H9 (cell line): ENCODE results near the gene FAM136A. TPM values are rescaled to one million over a fixed set of nuclear protein-coding genes. Genes with fewer than 3 reads are reported as not detected.

ENCODE experiments used
- DNase-seq: peaks from one replicate; pipeline ENCODE4 v3.0.0-alpha.2; 2017
- H2AFZ ChIP-seq: one replicate; pipeline ENCODE4 v1.6.1; 2013; ENCODE audit warnings: mild to moderate bottlenecking, low read length, control low read depth, moderate library complexity
- H2AK5ac ChIP-seq: 2 replicates; pipeline ENCODE4 v1.6.1; 2013; ENCODE audit warnings: low read length, control low read depth, mixed read lengths; ENCODE audit not compliant: insufficient read length
- H2BK120ac ChIP-seq: one replicate; pipeline ENCODE4 v1.6.1; 2013; ENCODE audit warnings: low read depth, mild to moderate bottlenecking, low read length, control low read depth, inconsistent platforms; ENCODE audit not compliant: poor library complexity, severe bottlenecking
- H2BK12ac ChIP-seq: 2 replicates; pipeline ENCODE4 v1.6.1; 2013; ENCODE audit warnings: low read length, control low read depth, mixed read lengths, low read depth; ENCODE audit not compliant: insufficient read length
- H2BK15ac ChIP-seq: 2 replicates; pipeline ENCODE4 v1.6.1; 2013; ENCODE audit warnings: low read depth, low read length, control low read depth
- H2BK20ac ChIP-seq: one replicate; pipeline ENCODE4 v1.6.1; 2013; ENCODE audit warnings: low read depth, mild to moderate bottlenecking, low read length, control low read depth, inconsistent platforms; ENCODE audit not compliant: poor library complexity, severe bottlenecking
- H2BK5ac ChIP-seq: 2 replicates; pipeline ENCODE4 v1.6.1; 2013; ENCODE audit warnings: low read length, control low read depth, mixed read lengths; ENCODE audit not compliant: insufficient read length
- H3K14ac ChIP-seq: 2 replicates; pipeline ENCODE4 v1.6.1; 2013; ENCODE audit warnings: low read length, control low read depth; ENCODE audit not compliant: insufficient read depth
- H3K18ac ChIP-seq: 2 replicates; pipeline ENCODE4 v1.6.1; 2013; ENCODE audit warnings: low read depth, mild to moderate bottlenecking, mixed read lengths, low read length, control low read depth; ENCODE audit not compliant: insufficient read length
- H3K23ac ChIP-seq: 2 replicates; pipeline ENCODE4 v1.6.1; 2013; ENCODE audit warnings: low read length, control low read depth, mixed read lengths, low read depth; ENCODE audit not compliant: insufficient read length
- H3K23me2 ChIP-seq: 2 replicates; pipeline ENCODE4 v1.6.1; 2013; ENCODE audit warnings: low read depth, mild to moderate bottlenecking, mixed read lengths, low read length, control low read depth; ENCODE audit not compliant: insufficient read length, poor library complexity, severe bottlenecking
- H3K27ac ChIP-seq: 2 replicates; pipeline ENCODE4 v1.5.1; 2013; ENCODE audit warnings: low read length, control low read depth, mixed read lengths, low read depth; ENCODE audit not compliant: insufficient read length
- H3K27me3 ChIP-seq: 2 replicates; pipeline ENCODE4 v1.6.1; 2013; ENCODE audit warnings: low read length, control low read depth, inconsistent platforms; ENCODE audit not compliant: insufficient read depth
- H3K4ac ChIP-seq: 2 replicates; pipeline ENCODE4 v1.6.1; 2013; ENCODE audit warnings: low read depth, mild to moderate bottlenecking, control low read depth, inconsistent platforms, low read length, moderate library complexity
- H3K4me1 ChIP-seq: 2 replicates; pipeline ENCODE4 v1.6.1; 2013; ENCODE audit warnings: low read length, control low read depth, inconsistent platforms; ENCODE audit not compliant: insufficient read depth
- H3K4me2 ChIP-seq: 2 replicates; pipeline ENCODE4 v1.6.1; 2013; ENCODE audit warnings: low read length, control low read depth, mixed read lengths; ENCODE audit not compliant: insufficient read length, insufficient read depth
- H3K56ac ChIP-seq: 2 replicates; pipeline ENCODE4 v1.6.1; 2013; ENCODE audit warnings: low read depth, mild to moderate bottlenecking, mixed read lengths, low read length, control low read depth; ENCODE audit not compliant: insufficient read length
- H3K79me1 ChIP-seq: 2 replicates; pipeline ENCODE4 v1.6.1; 2013; ENCODE audit warnings: low read depth, mild to moderate bottlenecking, moderate library complexity, low read length, control low read depth, inconsistent platforms; ENCODE audit not compliant: insufficient read depth, poor library complexity, severe bottlenecking
- H3K79me2 ChIP-seq: 2 replicates; pipeline ENCODE4 v1.6.1; 2013; ENCODE audit warnings: low read length, control low read depth, inconsistent platforms; ENCODE audit not compliant: insufficient read depth
- H3K9ac ChIP-seq: 2 replicates; pipeline ENCODE4 v1.6.1; 2013; ENCODE audit warnings: low read length, control low read depth, mixed read lengths; ENCODE audit not compliant: insufficient read length; ENCODE audit errors: extremely low read depth
- H3K9me3 ChIP-seq: one replicate; pipeline ENCODE4 v1.6.1; 2013; ENCODE audit warnings: low read depth, low read length, inconsistent platforms; ENCODE audit not compliant: control insufficient read depth
- H3T11ph ChIP-seq: one replicate; pipeline ENCODE4 v1.6.1; 2013; ENCODE audit warnings: mild to moderate bottlenecking, low read length, control low read depth, inconsistent platforms
- H4K20me1 ChIP-seq: one replicate; pipeline ENCODE4 v1.6.1; 2013; ENCODE audit not compliant: control insufficient read depth, insufficient read length, insufficient read depth
- H4K5ac ChIP-seq: 2 replicates; pipeline ENCODE4 v1.6.1; 2013; ENCODE audit warnings: low read depth, mild to moderate bottlenecking, mixed read lengths, low read length, control low read depth; ENCODE audit not compliant: insufficient read length
- H4K8ac ChIP-seq: replicated peaks from 2 replicates; pipeline ENCODE4 v1.6.1; 2013; ENCODE audit warnings: low read length, control low read depth, mixed read lengths, low read depth; ENCODE audit not compliant: insufficient read length
- H4K91ac ChIP-seq: 2 replicates; pipeline ENCODE4 v1.6.1; 2013; ENCODE audit warnings: low read depth, mild to moderate bottlenecking, moderate library complexity, mixed read lengths, low read length, control low read depth; ENCODE audit not compliant: insufficient read length
- H3K27ac Mint-ChIP-seq, 3 experiments: 2 replicates in 2 of 3; 3 replicates in 1 of 3; pipeline ENCODE4 v1.8.0; 2020 to 2021; ENCODE audit warnings: mixed read lengths in 3 of 3, mild to moderate bottlenecking in 1 of 3, moderate library complexity in 1 of 3
- H3K27me3 Mint-ChIP-seq: 2 replicates; pipeline ENCODE4 v1.8.0; 2021; ENCODE audit warnings: low read depth, mild to moderate bottlenecking, moderate library complexity, mixed read lengths
- H3K36me3 Mint-ChIP-seq, 3 experiments: 2 replicates in 2 of 3; 3 replicates in 1 of 3; pipeline ENCODE4 v1.8.0; 2020 to 2021; ENCODE audit warnings: low read depth in 3 of 3, mixed read lengths in 3 of 3; ENCODE audit not compliant: insufficient read depth in 1 of 3
- H3K4me1 Mint-ChIP-seq, 2 experiments: 2 replicates each; pipeline ENCODE4 v1.8.0; 2020; ENCODE audit warnings: mixed read lengths in 2 of 2
- H3K4me3 Mint-ChIP-seq, 2 experiments: 2 replicates in 1 of 2; 3 replicates in 1 of 2; pipeline ENCODE4 v1.8.0; 2020 to 2021; ENCODE audit warnings: mild to moderate bottlenecking in 2 of 2, mixed read lengths in 2 of 2, moderate library complexity in 1 of 2
- H3K9me3 Mint-ChIP-seq, 2 experiments: 2 replicates in 1 of 2; 3 replicates in 1 of 2; pipeline ENCODE4 v1.8.0; 2020; ENCODE audit warnings: mild to moderate bottlenecking in 2 of 2, mixed read lengths in 2 of 2, moderate library complexity in 1 of 2
- CTCF ChIP-seq: fragments of 200-600 bp; sonication (generic); conservative IDR thresholded peaks from 3 replicates; pipeline ENCODE4 v1.8.0; 2021; ENCODE audit warnings: antibody characterized with exemption, mild to moderate bottlenecking
- WGBS: extraction: QIAGEN DNeasy Blood & Tissue Kit; methylation state at CpG from one replicate; pipeline ENCODE4 v1.1.7; 2013; ENCODE audit warnings: missing lambda C conversion rate, low lambda C conversion rate, mixed read lengths; ENCODE audit not compliant: insufficient read length; ENCODE audit errors: extremely low coverage; 5-methylcytosine and 5-hydroxymethylcytosine counted together
- total RNA-seq: library from RNA; stranded (reverse); gene quantifications from 2 replicates; pipeline ENCODE4 v1.2.1, GENCODE V29; 2021

Gene FAM136A
- total RNA-seq, 1 experiment from 2014 or later = 118 TPM

GRCh38 chr2:70347831-70348230, 46.0 kb upstream of the FAM136A start:
- no peak overlapping the region for H2BK15ac ChIP-seq

More at GRCh38 chr2:70347831-70348230, 46.0 kb upstream of the FAM136A start:
- no peaks in the 10 kb centered on the region for H4K20me1 ChIP-seq
- H2BK20ac ChIP-seq = no peak overlapping the region
- H3K23me2 ChIP-seq = no peaks in the 10 kb centered on the region
- no peak overlapping the region for H2AK5ac ChIP-seq
- Mint-ChIP-seq H3K27me3 (peaks cover 15% of the 10 kb centered on the region), H3K9me3 (no peaks in the 10 kb centered on the region), H3K4me3 (no peak overlapping the region), H3K27ac (no peak overlapping the region), H3K36me3 (no peaks in the 10 kb centered on the region), H3K4me1 (0 out of 4 replicates have a peak, but pooled peaks cover 0 to 3% of the 10 kb centered on the region in 2 experiments)
- H4K5ac ChIP-seq = no peak overlapping the region
- no peak overlapping the region for H3K56ac ChIP-seq
- H2BK120ac ChIP-seq = no peak overlapping the region
- H3K79me2 ChIP-seq = no peaks in the 10 kb centered on the region
- no peak overlapping the region for H3K18ac ChIP-seq
- H3K4me2 ChIP-seq = no peak overlapping the region
- no peak overlapping the region for H3K4ac ChIP-seq
- no peak overlapping the region for H3T11ph ChIP-seq
- H3K27ac ChIP-seq = no peak overlapping the region
- no peaks in the 10 kb centered on the region for H3K9me3 ChIP-seq
- no peaks in the 10 kb centered on the region for H3K79me1 ChIP-seq
- no peaks in the 10 kb centered on the region for H3K27me3 ChIP-seq
- no CpG with 5 or more reads among the region's 1 CpG for WGBS
- H4K91ac ChIP-seq = no peak overlapping the region
- DNase-seq = no peak
- no peak for TF ChIP-seq CTCF
- no peak overlapping the region for H2BK5ac ChIP-seq
- no peak overlapping the region for H2BK12ac ChIP-seq
- H2AFZ ChIP-seq = no peak overlapping the region
- H3K4me1 ChIP-seq = no peaks in the 10 kb centered on the region
- no peak overlapping the region for H3K9ac ChIP-seq
- H3K14ac ChIP-seq = no peak overlapping the region
- H4K8ac ChIP-seq = no peak overlapping the region
- no peak overlapping the region for H3K23ac ChIP-seq
